ENCODE data around the gene MED13L.
A peak's percentile ranks its signal among the peaks of the same experiment; 100 is the strongest.

Gene MED13L

DNA sequence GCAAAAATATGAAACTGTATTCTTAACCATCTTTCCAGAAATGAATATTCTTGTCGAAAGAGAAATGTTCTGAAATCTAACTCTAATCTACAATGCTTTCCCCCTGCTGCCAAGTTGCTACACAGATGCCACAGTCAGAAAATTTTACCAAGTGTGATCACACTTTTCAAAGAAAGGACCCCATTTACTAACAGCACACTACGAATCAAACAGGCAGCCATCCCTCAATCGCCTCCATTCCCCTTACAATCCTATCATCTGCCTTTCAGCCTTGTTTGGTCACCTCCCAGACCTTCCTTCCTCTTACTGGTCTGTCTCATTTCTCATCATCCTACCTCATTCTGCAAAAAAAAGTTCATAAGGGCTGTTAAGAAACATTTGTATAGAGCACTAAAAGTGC lies 190.1 kb downstream of the MED13L start:
- intact Hi-C loops (cut with DNase I): no loop called here

DNA sequence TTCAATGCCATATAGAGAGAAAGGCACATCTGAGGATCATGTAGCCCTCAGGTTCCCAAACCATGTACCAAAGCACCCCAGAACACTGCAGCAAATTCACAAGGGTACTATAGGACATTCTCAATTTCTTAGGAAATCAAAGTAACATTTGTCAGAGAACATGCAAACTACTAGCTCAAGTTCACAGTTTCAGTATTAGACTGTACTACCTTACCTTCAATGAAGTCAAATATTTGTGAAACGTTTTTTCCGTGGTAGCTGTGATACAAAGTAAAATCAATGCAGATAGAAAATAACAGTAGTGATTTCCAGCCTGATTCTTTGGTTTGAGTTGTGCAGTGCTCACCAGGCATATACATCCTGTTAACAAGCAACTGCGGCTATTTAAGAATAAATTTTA lies 197.1 kb downstream of the MED13L start:
- no peak for DNase-seq
- intact Hi-C loops (cut with DNase I): no loop called here

More for the DNA sequence above, 190.1 kb downstream of the MED13L start:
- DNase-seq: no peak

DNA sequence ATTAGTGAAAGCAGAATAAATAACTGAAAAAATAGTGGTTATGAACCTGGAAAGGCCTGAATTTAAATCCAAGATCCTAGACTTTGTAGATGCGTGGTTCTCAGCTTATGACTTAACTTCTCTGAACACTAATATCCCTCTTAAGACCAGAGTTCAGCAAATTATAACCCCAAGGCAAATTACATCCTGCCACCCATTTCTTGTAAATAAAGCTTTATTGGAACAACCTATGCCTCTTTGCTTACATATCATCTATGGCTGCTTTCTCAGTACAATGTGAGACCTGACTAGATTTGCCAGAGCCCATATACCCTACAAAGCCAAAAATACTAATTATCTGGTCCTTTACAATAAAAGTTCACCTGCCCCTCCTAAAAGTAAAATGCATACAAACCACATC lies 199.1 kb downstream of the MED13L start:
- DNase-seq: no peak
- intact Hi-C loops (cut with DNase I): no loop called here

DNA sequence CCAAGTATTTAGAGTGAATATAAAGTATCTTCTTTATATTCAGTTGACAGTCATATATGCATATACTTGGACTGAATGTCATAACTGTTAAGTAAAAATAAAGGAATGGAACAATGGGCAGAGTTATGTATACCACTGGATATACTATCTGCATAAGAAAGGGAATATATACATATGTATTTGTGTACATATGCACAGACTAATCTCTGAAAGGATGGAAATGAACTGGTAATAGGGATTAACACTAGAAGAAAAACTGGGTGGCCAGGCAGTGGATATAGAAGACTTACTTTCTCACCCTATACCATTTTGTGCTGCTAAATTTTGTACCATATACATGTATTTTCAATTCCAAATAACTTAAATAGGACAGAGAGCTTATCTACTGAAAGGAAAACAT lies 200.1 kb downstream of the MED13L start:
- no peak for DNase-seq
- intact Hi-C loops (cut with DNase I): no loop called here

DNA sequence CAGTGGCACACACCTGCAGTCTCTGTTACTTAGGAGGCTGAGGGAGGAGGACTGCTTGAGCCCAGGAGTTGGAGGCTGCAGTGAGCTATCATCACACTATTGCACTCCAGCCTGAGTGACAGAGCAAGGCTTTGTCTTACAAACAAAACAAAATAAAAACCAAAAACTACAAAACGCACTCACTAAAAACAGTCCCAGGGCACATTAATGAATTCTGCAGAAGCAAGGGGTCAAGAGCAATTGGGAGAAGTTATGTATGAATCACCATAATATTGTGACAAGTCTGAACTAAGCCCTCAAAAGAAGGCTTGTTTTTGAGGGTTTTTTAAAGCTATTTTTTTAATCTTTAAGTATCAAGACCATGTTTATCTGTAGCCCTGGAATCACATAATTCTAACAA lies 201.1 kb downstream of the MED13L start:
- intact Hi-C loops (cut with DNase I): no loop called here
- DNase-seq: no peak

DNA sequence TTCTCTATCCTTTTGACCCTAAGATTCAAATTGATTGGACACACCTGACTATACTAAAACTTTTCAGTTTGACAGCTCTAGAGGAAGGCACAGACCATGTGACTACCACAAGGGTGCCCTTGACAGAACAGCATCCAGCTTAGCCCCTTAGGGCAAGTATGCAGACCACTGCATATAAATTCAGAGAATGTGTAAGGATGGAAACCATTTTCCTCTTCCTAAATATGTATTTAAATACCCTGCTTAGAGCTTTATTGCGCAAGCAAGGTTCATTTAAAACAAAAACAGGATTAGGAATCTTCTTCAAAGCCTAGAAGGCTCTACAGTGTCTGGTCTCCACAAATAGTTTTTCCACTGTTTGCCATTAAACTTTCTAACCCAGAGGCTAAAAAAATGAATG lies 202.8 kb downstream of the MED13L start:
- DNase-seq: no peak
- intact Hi-C loops (cut with DNase I): no loop called here

DNA sequence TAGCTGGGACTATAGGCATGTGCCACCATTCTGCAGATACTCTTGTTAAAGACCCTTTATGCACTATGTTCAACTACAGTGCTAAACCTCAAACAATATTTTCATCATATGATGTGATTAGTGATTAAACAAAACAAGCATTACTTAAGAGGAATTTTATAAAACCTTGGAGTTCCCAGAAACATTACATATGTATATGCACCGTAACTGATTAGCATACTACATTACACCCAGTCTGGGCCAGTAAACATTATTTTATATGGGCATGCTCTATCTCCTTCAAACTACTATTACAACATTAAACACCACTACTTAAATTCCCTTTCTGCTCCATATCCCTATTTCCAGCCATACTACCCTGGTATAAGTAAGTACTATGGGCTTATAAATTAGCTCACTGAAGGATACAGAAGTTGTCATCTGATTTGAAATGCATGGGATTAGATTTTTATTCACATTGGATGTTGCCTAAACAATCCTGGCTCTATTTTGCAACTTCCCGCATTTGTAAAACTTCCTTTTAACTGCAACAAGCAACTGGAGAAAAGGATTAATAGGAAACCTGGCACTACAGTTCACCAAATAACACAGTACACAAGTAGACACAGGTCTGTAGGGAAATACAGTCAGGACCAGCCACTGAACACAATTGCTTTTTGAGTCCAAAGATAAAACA lies 205.8 kb downstream of the MED13L start:
- no peak for DNase-seq
- intact Hi-C loops (cut with DNase I): no loop called here

DNA sequence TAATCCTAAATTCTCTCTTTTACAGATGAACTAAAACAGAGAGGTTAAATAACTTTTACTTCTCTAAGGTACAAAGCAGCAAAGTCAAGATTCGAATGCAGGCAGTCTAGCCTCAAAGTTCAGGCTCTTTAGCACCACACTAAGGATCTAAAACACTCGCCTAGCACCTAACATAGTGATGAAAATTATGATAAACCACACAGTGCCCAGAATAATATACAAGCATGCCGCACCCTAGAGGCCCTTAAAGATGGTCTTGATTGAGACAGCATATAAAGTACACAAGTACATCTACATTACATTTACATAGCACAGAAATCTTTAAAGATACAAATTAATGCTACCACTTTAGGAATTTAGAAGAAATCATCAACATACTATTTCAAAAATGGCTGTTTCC lies 207.0 kb downstream of the MED13L start:
- no peak for DNase-seq
- intact Hi-C loops (cut with DNase I): no loop called here

DNA sequence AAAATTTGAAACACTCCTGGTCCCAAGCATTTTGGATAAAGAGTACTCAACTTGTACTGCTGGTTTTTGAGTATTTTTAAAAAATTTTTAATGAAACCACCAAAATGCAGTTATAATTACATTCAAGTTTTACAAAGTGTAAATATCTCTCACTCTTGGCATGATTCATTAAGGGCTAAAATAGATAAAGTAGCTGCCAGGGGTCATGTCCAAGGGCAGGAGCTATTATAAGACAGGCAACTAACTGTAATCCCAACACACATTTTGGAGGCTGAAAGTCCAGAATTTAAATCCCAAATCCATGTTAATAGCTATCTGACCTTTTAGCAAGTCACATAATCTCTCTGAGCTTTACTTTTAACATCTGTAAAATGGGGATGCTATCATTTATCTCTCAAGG lies 207.6 kb downstream of the MED13L start:
- intact Hi-C loops (cut with DNase I): no loop called here
- no peak for DNase-seq

DNA sequence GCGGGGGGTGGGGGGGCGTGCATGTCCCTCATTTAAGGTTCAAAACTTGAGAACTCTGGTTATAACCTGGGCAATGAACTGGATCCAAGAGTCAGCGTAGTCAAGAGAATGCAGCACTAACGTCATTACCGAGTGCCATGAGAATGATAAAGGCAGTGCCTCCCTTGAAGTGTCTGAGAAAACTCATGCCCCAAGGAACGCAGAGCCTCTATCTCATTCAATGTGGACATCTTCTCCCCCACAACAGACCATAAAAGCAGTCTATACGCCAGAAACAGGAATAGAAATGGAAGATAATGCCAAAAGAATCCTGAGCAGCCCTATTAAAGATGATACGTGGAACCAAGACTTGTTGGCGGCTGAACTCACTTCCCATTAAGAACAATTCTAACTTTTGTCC lies 208.6 kb downstream of the MED13L start:
- intact Hi-C loops (cut with DNase I): no loop called here
- DNase-seq: no peak

DNA sequence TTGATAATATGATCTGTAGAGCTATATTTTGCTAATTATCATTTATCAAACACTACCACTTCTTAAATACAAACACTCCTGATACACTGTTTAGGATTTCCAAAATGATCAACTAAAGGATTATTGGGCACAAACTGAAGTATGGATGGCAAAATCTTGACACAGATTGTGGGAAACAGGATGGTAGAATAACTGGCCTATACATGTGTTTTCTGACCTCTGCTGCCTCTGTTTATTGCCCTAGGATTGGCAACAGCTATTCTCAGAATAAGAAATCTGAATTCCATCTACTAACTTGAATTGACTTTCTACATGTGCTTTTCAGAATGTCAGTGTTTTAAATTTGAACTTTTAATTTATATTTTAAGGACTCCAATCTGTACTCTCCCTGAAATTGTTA lies 209.1 kb downstream of the MED13L start:
- DNase-seq: no peak
- intact Hi-C loops (cut with DNase I): no loop called here

DNA sequence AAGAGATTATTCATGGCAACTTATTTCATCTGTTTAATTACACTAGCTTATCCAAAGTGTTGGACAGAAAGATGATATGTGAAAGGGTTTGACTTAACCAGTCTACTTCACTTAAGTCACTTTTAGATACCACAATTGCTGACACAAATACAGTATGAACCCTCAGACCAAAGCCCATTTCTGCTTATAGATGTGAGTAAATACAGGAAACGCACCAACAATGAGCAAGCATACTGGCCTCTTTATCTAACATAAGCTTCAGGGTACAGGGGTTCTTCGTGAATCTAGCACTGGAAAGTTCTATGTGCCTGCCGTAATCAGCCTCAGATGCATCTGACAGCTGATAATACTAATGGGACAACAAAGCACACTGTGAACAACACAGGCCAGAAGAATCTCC lies 209.6 kb downstream of the MED13L start:
- intact Hi-C loops (cut with DNase I): no loop called here

DNA sequence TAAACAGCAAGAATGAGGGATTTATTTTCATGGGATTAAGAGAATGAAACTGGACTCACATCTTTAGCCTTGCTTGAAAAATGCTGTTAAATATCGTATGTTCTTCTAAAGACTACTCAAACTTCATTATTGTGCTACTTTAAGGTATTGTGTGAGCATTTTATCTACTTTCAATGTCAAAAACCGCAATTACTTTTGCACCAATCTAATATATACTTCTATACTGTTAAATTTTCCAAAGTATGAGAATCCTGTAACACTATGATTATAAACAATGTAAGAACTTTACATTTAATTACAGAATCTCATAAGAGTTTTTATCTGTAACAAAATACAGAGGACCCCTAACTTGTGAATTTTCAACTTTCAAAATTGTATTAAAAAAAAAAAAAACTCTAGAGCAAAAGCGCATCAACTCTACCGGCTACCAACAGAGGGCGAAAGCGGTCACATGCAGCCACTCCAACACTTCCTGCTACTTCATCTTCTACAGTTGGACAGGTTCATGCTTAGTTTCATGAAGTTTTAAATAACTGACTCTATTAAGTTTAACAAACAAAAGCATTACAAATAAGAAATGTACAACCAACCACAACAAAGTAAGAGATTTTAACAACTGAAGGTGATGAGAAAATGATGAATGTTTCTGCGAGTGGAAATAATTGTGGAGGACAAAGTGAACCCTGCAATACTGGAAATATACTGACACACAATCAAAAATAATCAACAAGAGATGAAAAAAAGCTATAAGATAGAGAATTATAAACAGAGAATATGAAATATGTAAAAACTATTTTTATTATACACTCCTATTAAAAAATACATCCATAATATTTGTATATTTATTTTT lies 210.9 kb downstream of the MED13L start:
- peak in 11 of 42 donors; percentile 9 to 65 (median 26) for DNase-seq
- intact Hi-C loops (cut with DNase I): no loop called here

More for the DNA sequence above, 209.6 kb downstream of the MED13L start:
- no peak for DNase-seq

DNA sequence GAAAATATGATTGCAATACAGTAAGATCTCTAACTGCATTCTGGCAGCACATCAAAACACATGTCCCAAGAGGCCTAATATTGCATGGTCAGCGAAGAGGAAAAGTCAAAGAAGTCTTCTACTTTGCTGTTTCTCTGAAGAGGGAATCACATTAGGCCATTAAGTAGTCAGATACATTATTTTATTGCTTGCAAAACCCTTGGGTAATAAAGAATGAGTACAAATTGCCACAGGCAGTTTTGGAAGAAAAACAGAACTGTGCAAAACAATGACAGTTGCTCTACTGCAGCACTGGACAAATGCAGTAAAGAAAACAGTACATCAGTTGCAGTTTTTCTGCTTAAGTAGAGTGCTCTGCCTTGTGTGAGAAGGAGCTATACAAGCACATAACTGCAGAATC lies 211.9 kb downstream of the MED13L start:
- intact Hi-C loops (cut with DNase I): no loop called here

DNA sequence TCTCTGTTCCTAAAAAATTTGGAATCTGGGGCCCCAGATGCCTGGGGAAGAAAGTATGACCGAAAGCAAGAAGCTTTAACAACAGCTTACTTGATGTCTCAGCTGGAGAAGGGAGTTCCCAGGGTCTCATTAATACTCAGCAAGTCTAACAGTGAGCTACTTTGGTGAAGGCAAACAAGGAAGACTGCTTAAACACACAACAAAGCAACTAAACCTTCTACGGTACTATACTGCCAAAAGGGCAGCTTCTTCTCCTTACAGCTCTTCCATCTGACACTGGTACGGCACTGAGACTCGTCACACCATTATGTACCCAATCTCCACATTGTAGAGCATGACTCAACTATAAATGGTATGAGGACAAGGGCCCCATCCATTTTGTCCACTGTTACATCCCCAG lies 213.0 kb downstream of the MED13L start:
- intact Hi-C loops (cut with DNase I): no loop called here
- no peak for DNase-seq

More for the DNA sequence above, 211.9 kb downstream of the MED13L start:
- DNase-seq: no peak

DNA sequence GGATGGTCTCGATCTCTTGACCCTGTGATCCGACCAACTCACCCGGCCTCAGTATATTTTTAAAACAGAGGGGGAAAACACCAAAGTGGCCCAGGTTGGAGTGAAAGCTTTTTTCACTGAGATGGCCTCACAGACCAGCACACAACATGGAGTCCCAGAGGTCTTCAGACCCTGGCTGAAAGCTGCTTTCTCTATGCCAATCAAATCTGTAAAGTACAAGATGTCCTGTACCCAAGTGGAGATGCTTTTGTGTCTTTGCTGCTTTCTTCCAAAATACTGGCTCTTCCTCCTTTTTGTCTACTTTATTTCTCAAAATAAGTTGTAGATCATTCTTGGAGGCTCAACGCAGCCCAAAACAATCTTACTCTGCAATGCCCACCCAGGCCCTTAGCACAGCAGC lies 214.8 kb downstream of the MED13L start:
- intact Hi-C loops (cut with DNase I): no loop called here

DNA sequence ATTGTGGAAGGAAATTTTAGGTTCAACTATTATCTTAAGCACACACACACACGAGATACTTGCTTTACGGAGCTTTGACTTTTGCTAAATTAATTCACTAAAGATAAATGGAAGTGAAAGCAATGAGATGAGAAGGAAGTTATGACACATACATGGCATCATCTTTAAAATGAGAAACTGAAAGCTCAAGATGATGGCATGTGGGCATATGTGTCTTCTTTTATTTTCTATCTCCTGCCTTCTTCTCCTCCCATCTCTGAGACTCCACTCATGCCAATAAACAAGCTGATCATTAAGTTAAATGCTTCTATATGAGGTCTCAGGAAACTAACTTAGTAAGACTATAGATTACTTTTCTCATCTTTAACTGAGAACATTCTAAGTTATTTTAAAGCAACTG lies 216.7 kb downstream of the MED13L start:
- intact Hi-C loops (cut with DNase I): no loop called here
- DNase-seq: no peak

More for the DNA sequence above, 214.8 kb downstream of the MED13L start:
- DNase-seq: no peak

DNA sequence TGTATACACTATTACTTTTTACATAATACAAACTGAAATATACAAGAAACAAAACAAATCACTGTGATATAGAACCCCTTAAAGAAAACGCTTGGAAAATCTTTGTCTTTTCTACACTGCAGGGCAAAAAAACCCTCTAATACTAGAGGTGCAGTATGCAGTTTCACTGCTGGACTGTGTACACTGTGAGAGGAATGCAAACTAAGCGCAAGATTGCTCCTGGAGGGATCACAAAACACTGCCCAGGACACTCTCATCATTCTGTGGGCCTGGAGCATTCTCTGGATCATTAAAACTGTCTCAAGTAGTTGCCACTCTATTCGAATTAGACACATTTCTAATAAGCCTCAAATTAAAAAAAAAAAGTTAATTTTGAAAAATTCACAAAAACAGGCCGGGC lies 217.6 kb downstream of the MED13L start:
- no peak for DNase-seq
- intact Hi-C loops (cut with DNase I): no loop called here

DNA sequence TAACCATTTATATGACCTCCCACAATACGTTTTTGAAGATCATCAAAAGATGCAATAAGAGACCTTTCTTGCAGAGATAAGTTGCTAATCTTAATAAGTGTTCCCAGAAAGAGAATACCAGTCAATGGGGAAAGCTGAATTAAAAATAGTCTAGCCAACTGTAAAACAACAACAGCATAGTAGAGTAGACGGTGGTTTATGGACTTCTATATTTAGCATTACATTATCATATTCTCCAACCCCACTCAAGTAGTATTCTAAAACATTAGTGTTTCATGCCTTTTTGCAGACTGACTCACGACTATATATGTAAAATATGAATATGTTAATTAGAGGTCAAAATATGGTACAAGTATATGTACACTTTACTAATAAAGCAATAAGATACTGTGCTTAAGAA lies 218.9 kb downstream of the MED13L start:
- DNase-seq: no peak
- intact Hi-C loops (cut with DNase I): no loop called here

DNA sequence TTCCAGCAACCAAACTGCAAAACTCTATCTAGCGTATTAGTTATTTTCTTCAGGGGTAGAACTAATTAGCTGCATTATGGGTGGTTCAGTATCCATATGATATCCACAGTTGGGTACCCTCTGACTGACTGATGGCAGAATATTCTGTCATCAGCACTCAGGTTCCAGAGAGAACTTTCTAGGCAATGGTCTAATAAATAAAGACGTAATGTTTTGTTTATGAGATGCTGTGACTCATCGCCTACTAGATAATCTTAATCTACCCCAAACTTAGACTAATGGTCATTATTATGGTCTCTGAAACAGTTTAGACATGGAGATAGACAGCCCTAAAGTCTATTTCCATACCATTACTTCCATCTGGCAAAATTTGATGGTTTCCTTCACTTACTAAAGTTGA lies 220.1 kb downstream of the MED13L start:
- intact Hi-C loops (cut with DNase I): no loop called here
- no peak for DNase-seq

Data from head of caudate nucleus (tissue), 42 donors.